ENCODE results near the gene DIRAS1.

DIRAS1 gene, protein sequence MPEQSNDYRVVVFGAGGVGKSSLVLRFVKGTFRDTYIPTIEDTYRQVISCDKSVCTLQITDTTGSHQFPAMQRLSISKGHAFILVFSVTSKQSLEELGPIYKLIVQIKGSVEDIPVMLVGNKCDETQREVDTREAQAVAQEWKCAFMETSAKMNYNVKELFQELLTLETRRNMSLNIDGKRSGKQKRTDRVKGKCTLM

GRCh38 chr19:2720777-2721569 lies at the start of gene DIRAS1:
Gene DIRAS1 (minus strand): TSS chr19:2721372. CDS start chr19:2717806, 3,566 bp downstream.
- DNase-seq: no peak

DNA sequence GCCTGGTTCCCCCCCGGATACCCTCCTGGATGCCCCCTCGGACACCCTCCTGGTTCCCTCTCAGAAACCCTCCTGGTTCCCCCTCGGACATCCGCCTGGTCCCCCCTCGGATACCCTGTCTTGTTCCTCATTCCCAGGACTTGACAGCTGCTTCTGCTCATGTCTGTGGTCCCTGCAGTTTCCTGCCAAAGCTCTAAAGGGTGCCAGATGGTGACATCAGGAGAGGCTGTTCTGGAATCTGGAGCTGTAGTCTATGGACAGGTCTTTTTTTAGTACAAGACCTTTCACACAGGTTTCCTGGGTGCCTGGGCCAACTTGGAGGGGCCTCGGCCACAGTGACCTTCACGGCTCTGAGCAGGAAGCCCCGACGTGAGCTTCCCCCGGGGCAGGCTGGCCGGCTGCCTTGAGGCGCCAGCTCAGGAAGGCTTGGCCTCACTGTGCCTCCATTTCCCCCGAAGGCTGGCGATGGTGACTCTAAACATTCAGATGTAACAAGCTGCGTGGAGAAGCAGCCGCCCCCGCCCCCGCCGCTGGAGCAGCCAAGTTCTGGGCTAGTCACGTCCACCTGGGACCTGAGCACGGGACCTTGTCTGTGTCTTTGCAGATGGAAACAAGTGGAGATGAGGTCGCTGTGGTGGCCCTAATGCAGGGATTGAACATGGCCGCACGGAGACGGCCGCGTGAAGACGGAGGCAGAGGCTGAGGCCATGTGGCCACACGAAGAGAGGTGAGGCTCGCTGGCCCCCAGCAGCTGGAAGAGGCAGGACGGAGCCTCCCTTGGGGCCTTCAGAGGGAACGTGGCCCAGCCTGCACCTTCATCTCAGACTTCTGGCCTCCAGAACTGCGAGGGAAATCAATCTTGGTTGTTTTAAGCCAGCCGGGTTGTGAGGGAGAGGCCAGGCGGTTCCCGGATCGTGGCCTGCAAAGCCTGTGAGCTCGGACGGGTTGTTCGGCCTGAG lies 49.2 kb upstream of the DIRAS1 start:
- peak; percentile 61 for DNase-seq

DNA sequence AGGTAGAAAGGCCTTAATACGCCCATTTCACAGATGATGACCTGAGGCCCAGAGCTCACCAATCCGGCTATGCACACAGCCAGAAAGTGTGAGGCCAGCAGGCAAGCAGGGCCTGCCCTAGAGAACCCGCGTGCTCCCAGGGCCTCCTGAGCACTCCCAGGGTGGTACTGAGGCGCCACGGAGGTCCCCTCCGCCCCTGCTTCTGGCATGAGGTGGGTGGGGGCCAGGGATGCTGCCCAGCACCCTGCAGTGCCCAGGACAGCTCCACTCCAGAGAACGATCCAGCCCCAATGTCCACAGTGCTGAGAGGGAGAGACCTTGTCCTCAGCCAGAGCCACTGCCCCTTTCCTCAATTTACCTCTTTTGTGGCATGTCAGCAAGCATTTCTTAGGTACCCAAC lies 48.0 kb upstream of the DIRAS1 start:
- DNase-seq: no peak

DNA sequence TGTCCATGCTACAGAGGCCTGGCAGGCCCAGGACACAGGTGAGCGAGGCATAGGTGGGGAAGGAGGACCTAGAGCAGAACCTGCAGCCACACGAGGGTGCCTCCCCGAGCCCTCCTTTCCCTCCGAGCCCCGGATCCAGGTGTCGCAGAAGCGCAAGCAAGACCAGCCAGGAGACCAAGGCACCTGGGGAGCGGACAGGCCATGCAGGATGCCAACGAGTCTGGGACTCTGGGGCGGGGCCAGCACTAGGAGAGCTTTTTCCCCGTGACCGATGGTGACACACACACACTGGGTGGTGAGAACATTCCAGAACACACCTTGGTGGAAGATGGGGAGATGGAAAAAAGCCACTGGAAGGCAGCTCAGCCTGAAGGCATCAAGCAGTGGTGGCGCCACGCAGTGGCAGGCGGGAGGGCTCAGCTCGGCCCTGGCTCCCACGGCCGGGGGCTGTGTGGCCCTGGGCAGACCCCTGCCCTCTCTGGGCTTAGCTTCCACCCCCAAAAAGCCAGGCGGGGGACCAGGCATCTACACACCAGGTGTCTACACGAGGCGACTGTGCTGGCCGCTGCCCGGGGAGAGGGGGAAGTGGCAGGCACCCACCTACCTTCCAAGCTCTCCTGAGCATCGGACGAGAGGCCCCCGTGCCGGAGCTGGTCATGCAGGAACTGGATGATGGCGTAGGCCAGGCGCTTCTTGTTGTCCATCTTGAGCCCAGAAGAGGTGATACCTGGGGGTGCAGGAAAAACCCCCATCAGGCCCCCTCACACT lies 47.4 kb upstream of the DIRAS1 start:
- DNase-seq: no peak

DNA sequence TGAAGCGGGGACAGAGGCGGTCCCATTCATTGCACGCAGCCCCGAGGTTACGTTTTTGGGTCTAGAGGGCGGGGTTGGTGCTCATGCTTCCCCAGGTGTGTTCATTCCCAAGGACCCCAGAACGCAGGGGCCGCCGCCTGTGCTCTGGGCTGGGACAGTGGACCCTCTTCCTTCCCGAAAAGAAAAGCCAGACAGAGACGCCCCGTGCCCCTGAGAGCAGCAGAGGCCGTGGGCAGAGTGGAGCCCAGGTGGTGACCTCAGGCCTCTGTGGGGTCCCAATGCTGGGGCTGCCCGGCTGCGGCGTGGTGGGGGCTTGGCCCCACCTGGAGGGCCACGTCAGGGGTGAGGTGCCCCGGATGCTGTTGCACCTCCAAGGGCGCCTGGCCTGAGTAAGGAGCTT lies 46.5 kb upstream of the DIRAS1 start:
- no peak for DNase-seq

DNA sequence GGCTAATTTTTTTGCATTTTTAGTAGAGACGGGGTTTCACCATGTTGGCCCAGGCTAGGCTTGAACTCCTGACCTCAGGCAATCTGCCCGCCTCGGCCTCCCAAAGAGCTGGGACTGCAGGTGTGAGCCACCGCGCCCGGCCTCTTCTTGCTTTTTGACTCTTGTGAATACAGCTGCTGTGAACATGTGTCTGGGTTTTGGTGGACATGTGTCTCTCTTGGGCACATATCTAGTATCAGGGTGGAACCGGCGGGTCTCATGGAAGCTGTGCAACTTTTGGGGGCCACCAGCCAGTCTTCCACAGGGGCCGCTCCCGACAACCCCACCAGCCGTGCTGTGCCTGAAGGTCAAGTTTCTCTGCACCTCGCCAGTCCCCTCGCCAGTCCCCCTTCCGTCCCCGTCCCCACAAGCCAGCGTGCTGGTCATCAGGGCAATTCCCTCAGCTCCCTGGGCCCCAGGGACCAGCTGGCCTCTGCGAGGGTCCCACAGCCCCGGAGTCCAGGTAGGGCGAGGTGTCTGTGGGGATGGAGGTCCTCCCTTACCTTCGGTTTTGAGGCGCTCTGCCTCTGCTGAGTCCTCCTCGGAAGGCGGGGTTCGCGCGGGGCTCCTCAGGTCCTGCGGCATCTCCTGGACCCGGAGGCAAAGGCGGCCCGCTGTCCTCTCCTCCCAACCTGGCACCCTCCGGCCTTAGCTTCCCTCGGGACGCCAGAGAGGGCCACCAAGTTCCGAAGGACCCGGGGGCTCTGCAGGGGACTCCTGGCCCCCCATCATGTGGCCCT lies 45.6 kb upstream of the DIRAS1 start:
- DNase-seq: no peak

- DNase-seq: no peak
Measured at GRCh38 chr19:2765376-2765775, 44.2 kb upstream of the DIRAS1 start.

GRCh38 chr19:2764945-2765344 lies 43.8 kb upstream of the DIRAS1 start:
- DNase-seq: no peak

GRCh38 chr19:2763687-2764086 lies 42.5 kb upstream of the DIRAS1 start:
- DNase-seq: no peak

DNA sequence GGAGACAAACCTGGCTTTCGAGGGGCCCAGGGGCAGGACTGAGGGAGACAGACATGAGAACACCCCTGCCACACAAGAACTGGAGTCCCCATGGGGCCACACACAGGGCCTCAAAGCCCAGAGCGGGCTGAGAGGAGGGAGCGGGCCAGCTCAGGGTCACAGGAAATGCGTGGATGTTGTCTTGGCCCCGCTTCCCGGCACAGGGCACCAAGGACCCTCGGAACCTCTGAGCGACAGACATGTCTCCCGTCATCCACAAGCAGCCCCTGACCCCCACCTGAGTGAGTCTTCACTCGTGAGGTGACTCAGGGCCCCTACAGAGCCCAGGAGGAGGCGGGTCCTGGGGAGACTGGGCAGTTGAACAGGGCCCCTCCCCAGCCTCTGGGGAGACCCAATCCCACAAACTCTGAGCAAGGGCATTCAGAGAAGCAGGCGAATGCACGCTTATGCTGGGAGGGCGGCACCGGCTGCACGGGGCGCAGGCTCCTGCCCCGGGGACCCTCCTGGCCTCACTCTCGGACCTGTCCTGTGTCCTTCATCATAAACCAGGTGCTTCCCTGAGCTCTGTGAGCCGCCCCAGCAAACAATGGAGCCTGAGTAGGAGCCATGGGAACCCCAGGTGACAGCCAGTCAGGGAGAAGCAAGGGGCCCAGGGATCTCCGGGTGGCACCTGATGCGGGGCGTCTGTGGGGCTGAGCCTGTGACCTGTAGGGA lies 41.8 kb upstream of the DIRAS1 start:
- DNase-seq: no peak

DNA sequence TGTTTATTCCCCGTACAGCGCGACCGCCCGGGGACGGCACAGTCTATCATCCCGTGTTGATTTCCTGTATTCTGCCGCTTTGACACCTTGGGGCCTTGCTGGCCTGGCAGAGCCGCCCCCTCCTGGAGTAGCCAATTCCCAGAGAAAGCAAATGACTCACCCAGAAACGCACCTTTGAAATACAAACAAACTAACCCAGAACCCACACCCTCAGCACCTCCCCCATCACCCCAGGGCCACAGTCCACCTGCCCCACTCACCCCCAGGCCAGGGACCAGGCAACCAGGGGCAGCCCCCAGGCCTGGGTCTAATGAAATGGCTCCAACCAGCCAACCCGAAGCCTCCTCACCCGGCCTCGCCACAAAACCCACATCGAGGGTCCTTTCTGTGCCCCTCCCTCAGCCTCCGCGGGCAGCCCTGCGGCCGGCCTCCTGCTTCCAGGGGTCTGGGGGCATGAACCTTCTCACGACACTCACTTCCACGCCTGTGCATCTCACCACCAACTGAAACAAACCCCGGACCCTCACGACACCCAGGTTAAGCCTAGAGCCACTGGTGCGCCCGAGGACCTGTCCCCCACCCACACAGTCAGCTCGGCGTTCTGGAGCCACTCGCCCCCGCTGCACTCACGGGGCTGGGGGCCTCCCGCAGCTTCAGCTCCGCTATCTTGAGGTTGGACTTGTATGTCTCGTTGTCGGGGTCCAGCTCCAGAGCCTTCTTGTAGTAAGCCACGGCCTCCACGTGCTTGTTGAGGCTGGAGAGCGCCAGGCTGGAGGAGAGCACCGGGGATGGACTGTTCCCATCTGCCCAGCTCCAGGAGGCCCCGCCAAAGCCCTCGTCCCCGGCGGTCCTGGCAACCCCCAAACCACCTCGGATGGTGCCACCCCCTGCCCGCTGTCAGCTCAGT lies 41.0 kb upstream of the DIRAS1 start:
- no peak for DNase-seq

- DNase-seq: no peak
Measured at GRCh38 chr19:2761309-2761677, 40.1 kb upstream of the DIRAS1 start.

GRCh38 chr19:2759965-2760364 lies 38.8 kb upstream of the DIRAS1 start:
- no peak for DNase-seq

DNA sequence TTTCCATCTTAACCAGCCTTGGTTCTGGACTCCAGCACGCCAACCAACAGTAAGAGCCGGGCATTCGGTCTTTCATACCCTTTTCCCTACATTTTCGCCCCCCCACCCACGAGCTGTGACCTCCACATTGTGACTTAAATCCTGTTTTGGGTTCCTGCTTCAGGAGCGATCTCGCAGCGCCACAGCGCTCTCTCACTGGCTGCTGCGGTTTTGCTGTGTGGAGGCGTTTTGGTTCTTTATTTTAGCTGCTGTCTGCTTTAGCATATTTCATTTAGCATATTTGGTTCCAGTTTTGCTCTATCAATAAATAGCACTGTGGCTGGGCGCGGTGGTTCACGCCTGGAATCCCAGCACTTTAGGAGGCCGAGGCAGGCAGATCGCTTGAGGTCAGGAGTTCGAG lies 38.2 kb upstream of the DIRAS1 start:
- DNase-seq: no peak

DNA sequence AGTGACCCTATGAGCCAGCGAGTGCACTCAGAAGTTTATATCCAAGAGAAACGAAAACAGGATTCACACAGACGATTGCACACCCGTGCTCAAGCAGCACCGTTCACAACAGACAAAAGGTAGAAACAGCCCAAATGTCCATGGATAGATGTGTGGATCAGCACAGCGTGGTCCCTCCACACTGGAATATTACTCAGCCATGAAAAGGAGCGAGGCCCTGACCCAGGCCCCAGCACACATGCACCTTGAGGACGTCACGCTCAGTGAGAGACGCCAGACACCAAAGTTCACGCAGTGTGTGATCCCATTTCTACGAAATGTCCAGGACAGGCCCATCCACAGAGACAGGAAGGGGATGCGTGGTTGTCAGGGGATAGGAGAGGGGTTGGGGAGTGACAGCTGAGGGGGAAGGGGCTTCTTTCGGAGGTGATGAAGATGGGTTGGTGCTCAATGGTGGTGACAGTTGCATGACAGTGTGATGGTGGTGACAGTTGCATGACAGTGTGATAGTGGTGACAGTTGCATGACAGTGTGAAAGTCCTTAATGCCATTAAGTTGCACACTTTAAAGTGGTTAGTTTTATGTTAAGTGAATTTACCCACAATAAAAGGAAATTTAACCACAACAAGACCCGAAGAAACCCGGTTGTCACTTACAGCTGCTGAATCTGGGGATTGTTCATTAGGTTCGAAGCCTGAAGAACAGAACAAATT lies 37.6 kb upstream of the DIRAS1 start:
- DNase-seq: no peak

GRCh38 chr19:2756921-2757881 lies 36.0 kb upstream of the DIRAS1 start:
- no peak for DNase-seq

GRCh38 chr19:2756477-2756876 lies 35.3 kb upstream of the DIRAS1 start:
- no peak for DNase-seq

DNA sequence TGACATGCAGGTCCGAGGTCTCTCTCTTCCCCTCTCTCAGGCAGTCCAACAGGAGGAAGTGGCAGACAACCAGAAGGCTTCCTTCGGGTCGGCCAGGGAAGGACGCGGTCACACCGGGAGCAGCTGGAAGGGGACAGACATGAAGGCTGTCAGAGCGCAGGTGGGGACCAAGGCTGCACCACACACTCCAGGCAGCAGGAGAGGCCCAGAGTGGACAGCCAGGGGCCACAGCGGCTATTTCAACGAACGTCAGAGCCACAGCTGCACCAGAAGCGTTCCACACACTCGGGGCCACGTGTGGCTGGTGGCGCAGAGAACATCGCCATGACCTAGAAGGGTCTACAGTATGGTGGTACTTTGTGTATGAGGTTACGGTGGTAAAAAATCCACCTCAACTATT lies 34.6 kb upstream of the DIRAS1 start:
- DNase-seq: no peak

DNA sequence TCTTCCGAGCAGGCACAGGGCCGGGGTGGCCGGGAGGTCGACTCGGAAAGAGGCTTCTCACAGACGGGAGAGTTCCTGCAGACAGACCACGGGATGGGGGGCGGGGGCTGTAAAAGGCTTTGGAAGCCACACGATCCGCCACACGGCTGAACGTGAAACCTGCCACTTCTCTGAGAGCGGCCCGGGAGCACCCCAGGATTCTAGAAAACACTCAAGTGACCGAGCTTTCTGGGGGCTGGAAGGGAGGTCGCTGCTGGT lies 34.2 kb upstream of the DIRAS1 start:
- DNase-seq: no peak

Measured in GDM1 (cell line).